ENCODE measurements around the gene FHOD3.
"Not testable (repeated sequence)": the region's sequence is repeated elsewhere in the genome, so short reads cannot be mapped to it uniquely, and the experiment has no call there.

FHOD3 gene

DNA sequence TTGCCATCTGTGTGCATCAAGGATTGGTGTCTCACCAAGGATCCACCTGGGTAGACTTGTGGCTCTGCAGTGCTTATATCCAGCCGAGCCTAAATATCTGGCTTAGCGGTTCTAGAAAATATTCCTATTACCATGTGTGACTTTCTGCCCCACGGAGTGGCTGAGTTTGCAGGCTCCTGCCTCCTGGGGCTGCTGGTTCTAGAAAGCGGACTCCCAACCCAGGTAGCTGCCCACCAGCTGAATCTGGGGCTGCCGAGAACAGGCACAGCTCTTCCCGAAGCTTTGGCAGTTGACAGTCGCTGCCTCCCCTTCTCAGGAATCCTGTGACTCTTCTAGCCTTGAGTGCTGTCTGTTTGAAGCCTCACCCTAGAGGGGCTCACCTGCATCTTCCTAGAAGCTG, 426.7 kb downstream of the FHOD3 start:
- FAIRE-seq = no peak

- no peak for FAIRE-seq
Measured at GRCh38 chr18:36724591-36725001, 427.1 kb downstream of the FHOD3 start.

GRCh38 chr18:36728345-36728744, 430.8 kb downstream of the FHOD3 start:
- FAIRE-seq = no peak

GRCh38 chr18:36729197-36729596, 431.7 kb downstream of the FHOD3 start:
- no peak for FAIRE-seq

DNA sequence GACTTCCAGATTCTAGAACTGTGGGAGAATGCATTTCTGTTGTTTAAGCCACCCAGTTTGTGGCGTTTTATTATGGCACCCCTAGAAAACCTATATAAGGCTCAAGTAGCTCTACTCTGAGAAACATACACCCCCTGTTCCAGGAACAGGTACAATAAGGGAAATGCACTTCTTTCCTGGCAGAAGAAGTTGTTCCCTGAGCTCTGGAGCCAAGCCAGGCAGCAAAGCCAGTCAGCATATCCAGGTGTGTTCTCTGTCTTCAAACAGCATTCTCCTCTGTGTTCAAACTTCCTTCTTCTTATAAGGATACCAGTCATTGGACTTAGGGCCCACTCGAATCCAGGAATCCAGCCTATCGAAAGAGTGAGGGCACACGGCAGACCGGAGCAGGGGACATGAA, 434.8 kb downstream of the FHOD3 start:
- no peak for FAIRE-seq

- FAIRE-seq = no peak
Measured at GRCh38 chr18:36733150-36733549, 435.6 kb downstream of the FHOD3 start.

DNA sequence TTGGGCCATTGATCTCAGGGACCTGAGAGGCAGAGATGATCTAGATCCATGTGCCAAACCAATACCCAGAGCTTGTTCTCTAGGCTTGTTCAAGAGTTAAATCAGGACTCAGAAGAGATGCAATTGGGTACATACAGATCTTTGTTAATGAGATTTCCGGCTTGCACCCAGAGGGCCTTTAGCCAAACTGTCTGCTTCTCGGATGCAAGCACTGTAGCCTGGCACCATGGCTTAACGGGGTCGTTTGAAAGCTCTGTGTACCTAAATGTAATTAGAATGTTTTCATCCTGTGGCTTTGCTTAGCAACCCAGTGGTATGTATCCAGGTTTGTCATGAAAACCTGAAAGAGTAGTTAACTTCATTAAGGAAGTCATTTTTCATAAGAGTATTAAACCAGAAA, 437.1 kb downstream of the FHOD3 start:
- no peak for FAIRE-seq

DNA sequence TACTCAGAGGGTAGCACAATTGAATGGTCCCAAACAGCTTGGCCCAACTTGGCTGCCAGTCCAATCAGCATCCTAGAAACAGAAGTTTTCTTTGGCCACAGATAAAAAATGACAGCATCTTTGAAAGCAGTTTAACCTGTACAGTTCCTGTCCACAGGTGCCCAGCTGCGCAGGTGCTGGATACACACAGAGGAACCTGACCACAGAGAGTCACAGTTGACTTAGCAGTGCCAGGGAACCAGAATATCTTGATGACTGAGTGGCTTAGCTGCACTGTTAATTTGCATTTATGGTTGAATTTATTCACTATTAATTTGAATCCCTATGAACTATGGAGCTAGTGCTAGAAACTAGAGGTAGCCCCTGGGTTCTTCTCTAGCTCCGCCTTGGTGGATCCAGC, 437.6 kb downstream of the FHOD3 start:
- FAIRE-seq = no peak

- FAIRE-seq = no peak
Measured at GRCh38 chr18:36736094-36736493, 438.6 kb downstream of the FHOD3 start.

DNA sequence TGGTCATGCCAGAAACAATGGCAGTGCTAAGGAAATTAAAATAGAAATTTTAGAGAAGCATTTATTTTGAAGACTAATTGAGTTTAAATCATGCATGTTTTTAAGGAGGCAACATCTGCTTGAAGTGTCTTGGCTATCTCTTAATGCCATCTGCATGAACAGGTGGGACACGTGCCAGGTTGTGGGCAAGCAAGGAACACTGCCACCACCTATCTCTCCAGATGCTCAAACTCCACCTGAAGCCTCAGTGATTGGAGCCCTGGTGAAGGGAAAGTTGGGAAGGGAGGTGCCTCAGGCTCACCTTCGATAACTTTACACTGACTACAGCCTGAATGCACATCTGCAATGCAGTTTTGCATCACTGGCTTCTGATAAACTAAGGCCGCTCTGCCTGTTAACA, 439.8 kb downstream of the FHOD3 start:
- no peak for FAIRE-seq

- FAIRE-seq = no peak
Measured at GRCh38 chr18:36744261-36744876, 446.9 kb downstream of the FHOD3 start.

GRCh38 chr18:36745219-36745975, 447.9 kb downstream of the FHOD3 start:
- FAIRE-seq = no peak

DNA sequence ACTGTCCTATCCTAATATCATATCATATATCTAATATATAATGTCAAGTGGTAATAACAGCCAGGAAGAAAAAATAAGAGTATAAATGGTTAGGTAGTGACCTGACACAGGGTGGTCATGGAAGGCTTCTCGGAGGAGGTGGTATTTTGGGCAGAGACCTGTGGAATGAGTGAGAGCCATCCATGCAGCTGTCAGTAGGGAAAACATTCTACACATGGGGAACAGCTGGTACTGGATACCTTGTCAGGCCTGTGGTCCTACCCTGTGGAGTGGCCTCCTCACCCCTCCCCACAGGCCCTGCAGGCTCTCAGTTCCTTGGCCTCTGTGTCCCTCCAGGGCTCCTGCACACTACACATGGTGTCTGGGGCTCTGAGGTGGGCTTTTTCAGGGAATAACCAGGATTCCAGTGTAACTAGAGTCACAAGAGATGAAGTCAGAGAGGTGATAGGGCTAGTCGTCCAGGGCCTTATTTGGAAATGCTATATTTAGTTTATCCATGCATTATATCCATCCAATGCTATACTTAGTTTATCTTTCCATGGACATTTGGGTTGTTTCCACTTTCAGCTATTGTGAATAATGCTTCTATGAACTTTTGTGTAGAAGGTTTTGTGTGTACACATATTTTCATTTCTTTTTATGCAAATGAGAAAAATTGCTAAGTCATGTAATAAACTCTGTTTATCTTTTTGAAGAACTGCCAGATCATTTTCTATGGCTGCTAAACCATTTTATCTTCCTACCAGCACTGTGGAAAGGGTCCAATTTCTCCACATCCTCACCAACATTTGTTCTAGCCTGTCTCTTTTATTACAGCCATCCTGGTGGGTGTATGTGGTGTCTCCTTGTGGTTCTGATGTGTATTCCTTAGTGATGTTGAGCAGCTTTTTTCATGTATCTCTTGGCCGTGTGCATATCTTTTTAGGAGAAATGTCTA, 455.7 kb downstream of the FHOD3 start:
- no peak for FAIRE-seq

DNA sequence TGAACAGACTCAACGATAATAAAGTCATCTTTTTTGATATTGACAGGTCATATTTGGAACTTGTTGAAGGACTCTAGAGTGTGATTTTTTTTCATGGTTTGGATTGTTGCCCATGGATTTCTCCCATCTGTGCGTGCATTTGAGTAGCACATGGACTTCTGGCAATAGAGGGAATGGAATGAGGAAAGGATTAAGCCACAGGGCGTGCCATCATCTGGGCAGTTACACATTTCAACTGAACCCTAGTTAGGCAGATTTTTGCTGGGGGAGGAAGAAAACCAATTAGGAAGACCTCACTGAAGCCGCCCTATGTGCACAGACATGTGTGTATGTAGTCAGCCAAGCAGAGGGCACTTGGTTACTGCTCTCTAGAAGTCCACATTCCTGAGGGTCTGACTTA, 458.7 kb downstream of the FHOD3 start:
- no peak for FAIRE-seq

DNA sequence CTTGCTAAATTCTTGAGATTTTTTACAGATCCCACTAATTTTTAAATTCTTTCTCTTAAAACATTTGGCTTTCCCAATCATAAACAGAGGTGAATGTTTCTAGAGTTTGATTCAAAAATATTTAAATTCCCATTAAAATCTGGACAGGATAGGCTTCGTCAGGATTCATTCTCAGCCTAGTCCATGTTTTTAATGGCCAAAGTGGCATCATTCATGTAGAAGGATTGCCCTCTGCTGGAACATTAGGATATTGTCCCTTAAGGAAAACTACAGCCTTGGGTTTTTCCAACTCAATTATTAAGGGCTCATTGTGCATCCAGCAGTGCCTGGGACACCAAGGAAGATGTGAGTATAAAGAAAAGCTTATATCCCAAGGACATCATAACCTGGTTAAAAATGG, 459.6 kb downstream of the FHOD3 start:
- peak; percentile 93 for FAIRE-seq

GRCh38 chr18:36757991-36758390, 460.5 kb downstream of the FHOD3 start:
- FAIRE-seq = no peak

DNA sequence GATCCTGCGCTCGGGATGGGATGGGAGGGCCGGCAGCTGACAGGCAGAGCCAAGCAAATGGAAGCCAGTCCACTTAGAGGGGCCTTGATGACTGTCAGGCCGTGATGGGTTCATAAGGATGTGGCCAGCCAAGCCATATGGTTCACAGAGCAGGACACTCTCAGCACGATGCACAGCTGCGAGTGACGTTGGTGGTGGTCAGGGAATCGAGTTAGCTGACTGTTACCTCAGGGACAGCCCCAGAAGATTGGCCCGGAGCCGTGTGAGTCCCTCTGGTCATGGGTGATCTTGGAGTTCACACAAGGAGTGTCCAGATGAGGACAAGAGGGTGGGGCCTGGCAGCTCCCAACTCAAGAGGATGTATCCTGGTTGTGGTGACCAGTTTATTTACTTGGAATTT, 461.1 kb downstream of the FHOD3 start:
- no peak for FAIRE-seq

- FAIRE-seq = no peak
Measured at GRCh38 chr18:36759167-36759776, 461.8 kb downstream of the FHOD3 start.

- no peak for FAIRE-seq
Measured at GRCh38 chr18:36760598-36760997, 463.1 kb downstream of the FHOD3 start.

GRCh38 chr18:36761186-36761698, 463.7 kb downstream of the FHOD3 start:
- no peak for FAIRE-seq

DNA sequence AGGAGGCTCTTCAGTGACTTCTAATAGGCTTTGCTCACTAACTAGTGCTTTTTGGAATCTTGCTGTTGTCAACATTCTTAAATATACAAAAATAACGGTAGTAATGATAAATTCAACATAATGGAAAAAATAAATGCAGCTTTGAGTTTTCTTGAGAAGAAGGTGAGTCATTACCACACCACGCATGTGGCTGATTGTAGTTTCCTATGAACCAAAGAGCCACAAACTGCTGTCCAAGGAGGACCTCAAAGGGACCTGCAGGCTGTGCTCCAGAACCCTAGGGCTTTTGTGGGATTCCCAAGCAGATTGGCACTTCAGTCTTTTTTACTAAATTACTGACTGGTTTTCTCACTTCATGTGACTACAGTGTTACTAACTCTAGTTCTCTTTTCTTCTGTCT, 464.6 kb downstream of the FHOD3 start:
- FAIRE-seq = no peak

GRCh38 chr18:36762965-36763364, 465.5 kb downstream of the FHOD3 start:
- not testable (repeated sequence) for FAIRE-seq

DNA sequence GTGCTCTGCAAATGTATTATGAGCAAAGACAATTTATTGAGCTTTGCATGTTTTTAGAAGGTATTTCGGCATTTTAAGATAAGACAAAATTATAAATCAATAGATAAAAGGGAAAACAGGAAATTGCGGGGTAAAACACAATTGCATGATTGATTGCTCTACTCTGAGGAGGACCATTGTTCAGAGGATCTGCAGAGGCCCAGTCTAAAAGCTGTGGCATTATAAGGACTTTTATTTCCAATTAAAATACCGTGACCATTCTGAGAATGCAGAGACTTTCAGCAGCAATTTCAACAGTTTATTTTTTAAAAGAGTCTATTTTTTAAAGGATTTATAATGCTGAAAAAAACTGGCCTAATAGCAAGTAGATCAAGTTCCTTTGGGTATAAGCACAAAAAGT, 469.3 kb downstream of the FHOD3 start:
- FAIRE-seq = no peak

Measured in G401.6 (cell line).